Neutrophil (primary cell): ENCODE data around the gene ARFGAP3.

ENCODE experiments used
- H3K27ac ChIP-seq: fragments of 200-600 bp; sonication (generic); 2 replicates; pipeline ENCODE4 v1.5.1; 2016; ENCODE audit warnings: mild to moderate bottlenecking, moderate library complexity
- H3K27me3 ChIP-seq: fragments of 200-600 bp; sonication (generic); 2 replicates; pipeline ENCODE4 v1.6.0; 2016; ENCODE audit warnings: mild to moderate bottlenecking
- H3K36me3 ChIP-seq: fragments of 200-600 bp; sonication (generic); 2 replicates; pipeline ENCODE4 v1.5.1; 2017
- H3K4me1 ChIP-seq, 2 experiments: fragments of 200-600 bp in 1 of 2; sonication (generic) in 1 of 2; 1 replicate in 1 of 2; 2 replicates in 1 of 2; pipeline versions ENCODE4 v1.5.1 to v1.6.1; 2013 to 2016; ENCODE audit warnings: low read depth in 1 of 2, low read length in 1 of 2, mild to moderate bottlenecking in 1 of 2, moderate library complexity in 1 of 2; ENCODE audit not compliant: control insufficient read depth in 1 of 2, insufficient read depth in 1 of 2
- H3K4me3 ChIP-seq, 2 experiments: fragments of 200-600 bp in 1 of 2; sonication (generic) in 1 of 2; 1 replicate in 1 of 2; 2 replicates in 1 of 2; pipeline ENCODE4 v1.5.1; 2013 to 2016; ENCODE audit warnings: low read depth in 1 of 2, low read length in 1 of 2, mild to moderate bottlenecking in 1 of 2, moderate library complexity in 1 of 2
- H3K9me3 ChIP-seq: fragments of 200-600 bp; sonication (generic); 2 replicates; pipeline ENCODE4 v1.5.1; 2016
- CTCF ChIP-seq: fragments of 200-600 bp; sonication (generic); IDR thresholded peaks from 2 replicates; pipeline ENCODE4 v1.5.1; 2016; ENCODE audit warnings: antibody characterized with exemption

Gene ARFGAP3

GRCh38 chr22:42856865-42857704, at the start of gene ARFGAP3:
TSS of gene ARFGAP3 (minus strand) at chr22:42857273. CDS start at chr22:42857182, 91 bp downstream.
- peak within 1 kb of the TSS; percentile 99 for H3K27ac ChIP-seq
- H3K4me1 ChIP-seq = peaks cover 16 to 21% of the 10 kb centered on the region in 2 experiments
- peak within 1 kb of the TSS; percentile 80 to 84 for H3K4me3 ChIP-seq
- peak; percentile 66 for TF ChIP-seq CTCF
- no peaks in the 10 kb centered on the region for H3K9me3 ChIP-seq
- H3K27me3 ChIP-seq = no peaks in the 10 kb centered on the region
- no peaks in the 10 kb centered on the region for H3K36me3 ChIP-seq

- H3K4me1 ChIP-seq = peaks cover 15 to 30% of the 10 kb centered on the region in 2 experiments
- H3K4me3 ChIP-seq = no peak overlapping the region
- peaks cover 51% of the 10 kb centered on the region for H3K36me3 ChIP-seq
- H3K9me3 ChIP-seq = no peaks in the 10 kb centered on the region
- peak overlapping the region; percentile 55 for H3K27ac ChIP-seq
- no peaks in the 10 kb centered on the region for H3K27me3 ChIP-seq
- TF ChIP-seq CTCF = no peak
These were observed 48.7 kb upstream of the ARFGAP3 start for GRCh38 chr22:42905702-42906183.

GRCh38 chr22:42905217-42905616, 48.1 kb upstream of the ARFGAP3 start:
- H3K9me3 ChIP-seq = no peaks in the 10 kb centered on the region
- peaks cover 46% of the 10 kb centered on the region for H3K36me3 ChIP-seq

GRCh38 chr22:42904050-42904449, 47.0 kb upstream of the ARFGAP3 start:
- TF ChIP-seq CTCF = no peak
- H3K27me3 ChIP-seq = no peaks in the 10 kb centered on the region
- peaks cover 34% of the 10 kb centered on the region for H3K36me3 ChIP-seq

More at GRCh38 chr22:42905217-42905616, 48.1 kb upstream of the ARFGAP3 start:
- peaks cover 11 to 25% of the 10 kb centered on the region in 2 experiments for H3K4me1 ChIP-seq
- TF ChIP-seq CTCF = no peak
- no peaks in the 10 kb centered on the region for H3K27me3 ChIP-seq
- H3K4me3 ChIP-seq = no peak overlapping the region
- peak overlapping the region; percentile 55 for H3K27ac ChIP-seq

GRCh38 chr22:42902875-42903510, 45.9 kb upstream of the ARFGAP3 start:
- Histone ChIP-seq H3K27ac (peak overlapping the region; percentile 9), H3K9me3 (no peaks in the 10 kb centered on the region), H3K4me1 (peaks cover 12 to 32% of the 10 kb centered on the region in 2 experiments), H3K36me3 (peaks cover 31% of the 10 kb centered on the region), H3K4me3 (no peak overlapping the region), H3K27me3 (no peaks in the 10 kb centered on the region)
- no peak for TF ChIP-seq CTCF

More at GRCh38 chr22:42904050-42904449, 47.0 kb upstream of the ARFGAP3 start:
- Histone ChIP-seq H3K27ac (peak overlapping the region; percentile 21), H3K4me3 (no peak overlapping the region), H3K9me3 (no peaks in the 10 kb centered on the region), H3K4me1 (peaks cover 11 to 25% of the 10 kb centered on the region in 2 experiments)
